NCI-H187 treated with DMSO at 0.1 percent for 48 hours (cell line): ENCODE results near the gene KIAA0040.

ENCODE experiments used
- DNase-seq: peaks from one replicate; lab custom pipeline; 2025; lab: John Stamatoyannopoulos, UW

KIAA0040 gene

DNA sequence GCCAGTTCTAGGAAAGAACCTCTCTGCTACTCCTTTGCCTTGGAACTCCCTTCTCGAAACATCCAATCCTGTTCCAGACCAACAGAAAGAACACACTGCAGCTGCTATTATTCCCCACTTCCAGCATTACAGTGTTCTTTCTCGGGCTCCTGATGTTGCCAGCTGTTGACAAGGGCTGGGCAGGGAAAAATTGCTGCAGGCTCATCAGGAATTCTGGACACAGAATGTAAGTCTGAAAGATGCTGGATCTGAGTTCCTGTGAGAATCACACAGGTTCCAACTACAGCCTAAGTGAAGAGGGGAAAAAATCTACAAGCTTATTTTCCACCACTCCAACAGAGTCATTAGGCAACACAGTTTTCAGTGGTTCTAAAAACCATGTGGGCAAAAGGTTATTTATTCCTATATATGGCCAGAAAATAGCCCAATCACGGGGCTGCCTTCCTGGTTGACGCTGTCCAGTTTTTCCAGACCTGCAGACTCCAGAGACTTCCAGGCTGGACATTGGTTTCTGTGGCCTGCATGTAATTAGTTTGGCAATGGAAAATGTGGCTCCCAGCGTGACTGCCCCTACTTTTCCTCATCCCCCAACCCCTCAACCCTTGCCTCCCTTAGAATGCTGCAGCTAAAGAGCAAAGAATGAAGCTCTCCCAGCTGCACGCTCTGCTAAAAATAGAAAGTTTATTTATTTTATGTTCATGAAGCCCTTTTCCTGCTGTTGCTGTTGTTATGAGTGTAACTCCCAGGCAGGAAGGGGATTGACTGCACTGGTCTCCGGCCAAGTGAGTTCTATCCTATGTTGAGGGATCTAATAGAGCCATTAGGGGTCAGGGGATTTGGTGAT lies 8.3 kb upstream of the KIAA0040 start:
- no peak for DNase-seq

DNA sequence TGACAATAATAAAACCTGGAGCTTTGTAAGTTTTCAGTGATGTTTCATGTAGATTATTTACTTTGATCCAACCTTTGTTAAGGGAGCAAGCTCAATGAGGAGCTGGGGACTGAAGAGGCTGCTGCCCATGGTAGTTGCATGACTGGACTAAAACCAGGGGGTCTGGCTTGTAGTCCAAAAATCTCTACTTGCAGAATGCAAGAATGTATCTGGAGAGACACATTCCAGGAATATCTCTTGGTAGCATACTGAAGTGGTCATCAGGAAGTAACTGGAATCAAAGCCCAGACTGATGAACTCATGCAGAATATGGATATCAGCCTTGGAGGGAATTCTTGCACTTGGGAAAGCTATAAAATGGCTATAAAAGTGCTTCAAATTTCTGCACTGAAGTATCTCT lies 5.8 kb upstream of the KIAA0040 start:
- no peak for DNase-seq

- DNase-seq, result no peak
These were observed 5.0 kb upstream of the KIAA0040 start for GRCh38 chr1:175197531-175197930.

GRCh38 chr1:175195798-175196197 lies 3.2 kb upstream of the KIAA0040 start:
- no peak for DNase-seq

GRCh38 chr1:175195281-175195680 lies 2.7 kb upstream of the KIAA0040 start:
- DNase-seq, result no peak

DNA sequence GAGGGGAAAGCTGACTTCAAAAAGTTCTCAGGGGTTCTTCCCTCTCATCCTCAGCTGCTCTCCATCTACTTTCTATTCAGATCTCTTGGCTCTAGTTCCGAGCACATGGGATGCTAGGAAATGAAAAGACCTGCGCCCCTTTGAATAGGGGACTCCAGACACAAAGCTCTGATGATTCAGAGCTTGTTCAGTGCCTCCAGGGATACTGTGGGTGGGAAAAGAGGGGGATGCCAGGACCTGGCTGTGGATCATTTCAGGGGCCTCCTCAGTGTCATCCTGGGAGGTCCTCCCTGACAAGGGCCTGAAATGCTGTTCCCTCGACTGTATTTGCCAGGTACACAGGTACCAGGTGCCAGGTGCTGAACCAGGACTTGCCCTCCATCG lies 943 bp upstream of the KIAA0040 start:
- DNase-seq, result no peak

GRCh38 chr1:175192111-175192629 lies 406 bp downstream of the KIAA0040 start:
- no peak for DNase-seq

DNA sequence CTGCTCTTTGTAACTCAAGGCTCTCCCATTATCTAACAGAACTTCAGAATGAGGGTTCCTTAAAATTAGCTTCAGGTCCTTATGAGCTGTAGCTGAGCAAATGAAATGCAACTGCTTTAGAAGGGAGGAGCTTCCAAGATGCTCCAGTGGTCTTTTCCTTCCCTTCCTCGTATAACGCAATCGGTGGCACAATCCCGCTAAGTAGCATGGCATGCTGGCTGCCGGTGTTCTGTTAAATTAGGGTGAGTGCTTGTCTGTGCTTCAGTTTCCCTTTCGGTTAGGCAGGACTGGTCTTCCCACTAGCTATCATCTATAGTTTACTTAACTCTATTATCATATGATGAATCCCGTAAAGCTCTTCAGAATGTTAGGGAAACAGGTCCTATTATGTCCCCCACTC lies 917 bp downstream of the KIAA0040 start:
- DNase-seq, result no peak

DNA sequence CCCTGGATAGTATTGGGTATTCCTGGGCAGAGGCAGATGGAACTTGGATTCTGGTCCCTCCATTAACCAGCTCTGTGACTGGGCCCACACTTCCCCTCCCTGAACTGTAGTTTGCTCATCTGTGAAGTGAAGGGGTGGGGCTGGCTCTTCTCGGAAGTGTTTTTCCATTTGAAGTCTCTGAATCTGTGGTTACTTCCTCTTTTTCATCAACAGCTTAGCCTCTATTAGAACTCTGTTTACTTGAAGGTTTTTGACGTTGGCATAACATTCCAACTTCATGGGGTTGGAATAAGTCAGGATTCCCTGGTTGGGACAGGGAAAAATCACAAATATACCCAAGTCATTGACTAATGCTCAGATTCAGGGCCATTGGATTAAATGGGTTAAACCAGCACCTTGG lies 3.6 kb downstream of the KIAA0040 start:
- DNase-seq, result no peak

- no peak for DNase-seq
These were observed 6.0 kb downstream of the KIAA0040 start for GRCh38 chr1:175186433-175187160.

- no peak for DNase-seq
These were observed 6.7 kb downstream of the KIAA0040 start for GRCh38 chr1:175185903-175186302.

DNA sequence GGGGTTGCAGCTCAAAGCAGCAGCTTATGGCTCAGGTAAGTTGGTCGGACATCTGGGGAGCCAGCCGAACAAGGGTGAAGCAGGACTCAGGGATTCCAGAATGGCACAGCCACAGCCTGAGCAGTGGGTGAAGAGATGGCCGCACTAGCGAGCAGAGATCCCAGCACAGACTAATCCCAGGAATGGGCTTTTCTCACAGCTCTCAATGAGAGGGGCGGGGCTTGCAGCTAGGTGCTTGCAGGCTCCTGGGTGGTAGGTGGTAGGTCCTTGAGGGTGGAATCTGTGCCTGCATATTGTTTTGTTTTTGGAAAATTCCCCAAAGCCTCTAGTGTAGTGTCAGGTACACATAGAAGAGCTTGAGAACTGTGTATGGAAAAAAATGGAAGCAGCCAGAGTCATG lies 9.0 kb downstream of the KIAA0040 start:
- no peak for DNase-seq

DNA sequence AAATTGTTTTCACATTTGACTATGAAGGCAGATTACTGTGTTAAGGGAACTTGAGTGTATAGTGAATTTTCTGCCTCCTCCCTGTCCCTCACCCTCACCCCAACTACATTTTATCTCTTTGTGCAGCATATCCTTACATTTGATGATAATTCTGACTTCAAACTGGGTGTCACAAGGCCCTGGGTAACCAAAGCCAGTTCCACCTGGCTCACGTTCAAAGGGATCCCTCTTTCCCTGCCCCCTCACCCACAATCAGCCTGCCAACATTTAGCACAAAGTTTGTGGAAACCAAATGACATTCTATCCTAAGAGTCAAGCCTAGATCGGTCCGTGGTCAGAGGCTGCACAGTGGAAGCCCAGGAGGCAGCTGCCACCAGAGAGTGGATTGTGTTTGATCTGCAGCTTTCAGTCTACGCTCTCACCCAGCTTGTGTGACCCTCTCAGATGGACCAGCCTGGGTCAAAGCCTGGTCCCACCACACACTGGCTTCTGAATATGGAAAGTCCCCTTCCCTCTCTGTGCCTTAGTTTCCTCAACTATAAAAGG lies 10.3 kb downstream of the KIAA0040 start:
- no peak for DNase-seq

GRCh38 chr1:175179837-175180590 lies 12.6 kb downstream of the KIAA0040 start:
- DNase-seq, result no peak

GRCh38 chr1:175178456-175178855 lies 14.1 kb downstream of the KIAA0040 start:
- no peak for DNase-seq

DNA sequence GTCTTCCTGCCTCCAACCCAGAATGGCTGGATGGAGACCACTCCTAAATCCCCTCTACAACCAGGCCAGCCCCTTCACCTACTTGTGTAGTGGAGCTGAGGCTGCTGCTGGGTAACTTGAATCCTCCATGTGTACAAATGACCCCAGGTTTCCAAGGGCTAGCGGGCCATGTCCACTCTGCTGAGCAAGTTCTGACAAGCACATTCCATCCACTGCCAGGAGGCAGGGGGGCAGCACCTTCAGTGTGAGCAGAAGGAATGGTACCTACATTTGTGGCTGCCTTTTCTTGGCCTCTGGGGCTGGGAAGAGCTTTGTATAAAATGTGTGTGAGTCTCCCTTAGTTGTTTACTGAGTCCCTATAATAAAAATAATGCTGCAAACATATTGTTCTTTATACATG lies 14.5 kb downstream of the KIAA0040 start:
- no peak for DNase-seq

DNA sequence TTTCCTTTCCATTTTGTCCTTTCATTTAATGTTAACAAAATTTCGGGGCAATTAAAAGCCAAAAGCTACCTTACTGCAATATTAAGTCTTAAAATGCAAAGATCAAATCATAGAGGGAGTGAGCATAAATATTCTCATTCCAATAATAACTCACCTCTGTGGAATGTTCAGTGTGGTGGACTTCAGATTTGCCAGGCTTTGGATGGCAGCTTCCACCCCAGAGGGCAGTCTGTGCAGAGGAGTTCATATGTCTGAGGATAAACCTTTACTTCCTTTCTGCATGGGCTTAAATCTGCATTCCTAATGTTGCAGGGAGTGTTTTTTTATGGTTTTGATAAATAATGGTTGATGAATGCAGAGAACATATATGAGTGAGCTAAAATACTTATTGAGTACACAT lies 16.3 kb downstream of the KIAA0040 start:
- DNase-seq, result no peak

DNA sequence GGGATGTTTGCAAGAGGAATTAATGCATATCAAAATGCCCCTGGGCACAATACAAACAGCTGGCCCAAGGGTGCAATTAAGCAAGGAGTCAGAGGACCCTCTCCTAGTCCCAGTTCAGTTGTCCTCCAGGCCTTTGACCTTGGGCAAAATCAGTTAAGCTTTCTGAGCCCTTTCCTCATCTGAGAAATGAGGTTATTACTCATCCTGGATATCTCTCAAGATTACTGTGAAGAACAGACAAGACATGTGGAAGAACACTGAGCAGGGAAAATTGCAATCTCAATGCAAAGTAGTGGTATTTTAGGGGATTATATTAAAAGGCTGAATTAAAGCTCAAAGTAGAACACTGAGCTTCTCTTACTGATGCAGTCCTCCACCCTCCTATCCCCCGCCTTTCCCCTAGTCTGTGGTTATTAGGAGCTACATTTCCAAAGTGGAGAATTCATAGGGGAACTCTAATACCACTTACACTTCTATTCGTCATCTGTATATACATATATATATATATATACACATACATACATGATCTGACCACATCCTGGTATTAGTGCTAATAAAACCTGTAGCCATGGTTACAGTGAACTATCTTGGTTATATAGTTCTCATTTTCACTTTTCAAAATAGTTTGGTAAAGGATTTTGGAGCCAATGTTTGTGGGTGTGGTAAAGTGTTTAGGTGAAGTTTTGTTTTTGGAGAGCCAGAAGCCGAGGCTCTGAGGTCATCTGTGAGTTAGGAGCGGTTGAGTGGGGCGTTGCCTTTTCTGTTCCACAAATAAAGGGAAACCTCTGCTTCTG lies 18.1 kb downstream of the KIAA0040 start:
- DNase-seq, result no peak

GRCh38 chr1:175173531-175173930 lies 19.0 kb downstream of the KIAA0040 start:
- DNase-seq, result no peak

DNA sequence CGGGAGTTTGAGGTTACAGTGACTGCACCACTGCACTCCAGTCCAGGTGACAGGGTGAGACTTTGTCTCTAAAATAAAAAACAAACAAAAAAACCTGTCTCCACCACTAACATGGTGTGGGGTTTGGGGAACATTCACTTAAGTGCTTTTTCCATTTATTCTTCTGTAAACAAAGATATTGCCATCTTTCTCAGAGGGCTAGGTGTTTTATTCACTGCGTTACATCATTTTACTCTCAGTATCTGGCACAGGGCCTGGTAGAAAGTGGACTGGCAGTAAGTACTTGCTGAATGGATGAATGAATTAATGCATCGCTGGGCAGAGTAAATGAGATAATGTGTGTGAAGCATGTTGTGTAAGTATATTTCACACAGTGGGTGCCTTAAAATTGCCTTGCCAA lies 20.1 kb downstream of the KIAA0040 start:
- no peak for DNase-seq
